ENCODE data around the gene POLR3E. TPM values are rescaled to one million over a fixed set of nuclear protein-coding genes. Genes with fewer than 3 reads are reported as not detected.

Gene POLR3E
- total RNA-seq, 1 experiment from 2014 or later, result 73.5 TPM

GRCh38 chr16:22313876-22314470 lies 16.8 kb downstream of the POLR3E start:
- Mint-ChIP-seq H3K27me3 (ENCODE audit: low read depth) (no peaks in the 10 kb centered on the region), H3K9me3 (no peaks in the 10 kb centered on the region), H3K4me1 (no peaks in the 10 kb centered on the region), H3K36me3 (peaks cover 61% of the 10 kb centered on the region), H3K27ac (no peak overlapping the region), H3K4me3 (no peak overlapping the region)
- ATAC-seq (no peak), DNase-seq (ENCODE audit: low spot score) (no peak)
- TF ChIP-seq TEAD1 (CRISPR knock-in tag; IDR thresholded peaks at IDR 0.05) (no peak), ZNF671 (CRISPR knock-in tag; IDR thresholded peaks at IDR 0.05) (no peak), SMAD3 (CRISPR knock-in tag; IDR thresholded peaks at IDR 0.05; ENCODE audit: borderline replicate concordance) (no peak), ZNF512 (CRISPR knock-in tag; IDR thresholded peaks at IDR 0.05; ENCODE audit: borderline replicate concordance) (no peak), ZNF416 (CRISPR knock-in tag; IDR thresholded peaks at IDR 0.05) (no peak), NR1H2 (CRISPR knock-in tag; IDR thresholded peaks at IDR 0.05) (no peak)
- ChIA-PET CTCF (interaction anchor here (0.9 kb wide), 1 partner anchor 14 kb away, joined by 3 read pairs; no protein-coding TSS in a partner anchor), POLR2A (no interaction called here)

- ATAC-seq (no peak), DNase-seq (ENCODE audit: low spot score) (no peak)
- Mint-ChIP-seq H3K27ac (no peak overlapping the region; the same call in 1 of the 2 replicates), H3K36me3 (peaks cover 55% of the 10 kb centered on the region), H3K4me1 (no peaks in the 10 kb centered on the region), H3K4me3 (no peak overlapping the region), H3K9me3 (no peaks in the 10 kb centered on the region), H3K27me3 (ENCODE audit: low read depth) (no peaks in the 10 kb centered on the region)
- ChIA-PET POLR2A (no interaction called here), CTCF (no interaction called here)
- TF ChIP-seq CBFB (CRISPR knock-in tag; IDR thresholded peaks at IDR 0.05; ENCODE audit: low read depth), result no peak
- TF ChIP-seq ZNF138 (CRISPR knock-in tag; conservative IDR thresholded peaks at IDR 0.05), result no peak
- TF ChIP-seq ZNF263 (CRISPR knock-in tag; IDR thresholded peaks at IDR 0.05; ENCODE audit: low read depth), result no peak
- TF ChIP-seq SP1 (CRISPR knock-in tag; conservative IDR thresholded peaks at IDR 0.05), result no peak
- TF ChIP-seq AFF4 (CRISPR knock-in tag; IDR thresholded peaks at IDR 0.05; ENCODE audit: borderline replicate concordance), result no peak
- no peak for TF ChIP-seq RORB (CRISPR knock-in tag; IDR thresholded peaks at IDR 0.05)
- TF ChIP-seq ZNF512 (CRISPR knock-in tag; IDR thresholded peaks at IDR 0.05; ENCODE audit: borderline replicate concordance), result no peak
- no peak for TF ChIP-seq ZNF396 (CRISPR knock-in tag; IDR thresholded peaks at IDR 0.05; ENCODE audit: borderline replicate concordance)
- TF ChIP-seq ZSCAN18 (CRISPR knock-in tag; IDR thresholded peaks at IDR 0.05), result no peak
- TF ChIP-seq HMGA2 (CRISPR knock-in tag; IDR thresholded peaks at IDR 0.05), result no peak
- TF ChIP-seq TCF7 (CRISPR knock-in tag; IDR thresholded peaks at IDR 0.05; ENCODE audit: low read depth), result no peak
- TF ChIP-seq E2F5 (CRISPR knock-in tag; IDR thresholded peaks at IDR 0.05), result no peak
- TF ChIP-seq NFYB (CRISPR knock-in tag; conservative IDR thresholded peaks at IDR 0.05; ENCODE audit: low read depth), result no peak
- TF ChIP-seq PRDM15 (CRISPR knock-in tag; IDR thresholded peaks at IDR 0.05), result no peak
- TF ChIP-seq NFATC4 (CRISPR knock-in tag; IDR thresholded peaks at IDR 0.05), result no peak
These were observed 17.7 kb downstream of the POLR3E start for GRCh38 chr16:22314661-22315626.

Data from WTC11 (cell line).